ENCODE results near the gene MTHFD1L. TPM values are rescaled to one million over a fixed set of nuclear protein-coding genes. Genes with fewer than 3 reads are reported as not detected.

MTHFD1L gene
- total and polyA plus RNA-seq, 2 of the 8 experiments (the other 6 are each of a cell fraction or from before 2014, with no cell fraction given) = 29.2 to 105 TPM

DNA sequence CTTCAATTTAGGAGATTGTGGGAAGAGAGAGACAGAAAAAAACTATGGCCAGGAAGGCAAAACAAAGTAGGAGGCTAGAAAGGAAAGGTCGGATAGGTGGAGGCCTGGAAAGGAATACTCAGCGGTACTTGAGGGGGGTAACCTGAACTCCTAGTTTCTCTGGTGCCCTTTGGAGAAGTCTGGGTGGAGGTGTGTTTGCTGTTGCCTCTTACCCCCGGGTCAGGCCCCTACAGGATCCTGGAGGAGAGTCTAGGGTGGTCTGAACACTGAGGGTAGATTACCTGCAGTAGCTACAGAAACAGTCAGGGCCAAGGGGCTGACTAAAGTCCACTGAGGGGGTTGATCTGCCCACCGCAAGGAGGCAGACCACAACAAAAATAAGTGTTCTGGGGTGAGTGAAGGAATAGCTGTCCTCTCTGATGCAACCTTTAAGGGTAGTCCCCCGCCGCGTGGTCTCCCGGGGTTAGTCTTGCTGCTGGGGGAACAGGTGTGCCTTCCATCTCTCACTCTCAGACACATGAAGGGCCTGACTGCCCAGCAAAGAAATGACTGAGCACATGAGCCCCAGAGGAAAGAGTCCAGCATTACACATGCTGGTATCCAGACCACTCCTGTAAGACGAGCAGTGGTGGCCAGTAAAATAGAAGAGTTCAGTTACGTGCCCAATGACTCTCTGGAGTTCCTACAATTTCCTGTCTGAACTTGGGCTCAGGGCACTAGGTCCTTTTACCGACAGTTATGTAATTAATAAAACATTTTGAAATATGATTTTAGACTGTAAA is 59.5 kb downstream of the MTHFD1L start:
- no peak overlapping the region for H3K23ac ChIP-seq (ENCODE audit: insufficient read length)
- H3K9ac ChIP-seq (replicated peaks in 1 of 4; ENCODE audit: extremely low read depth in 1 of 4, low read depth in 3 of 4, low read length in 3 of 4) = no peak overlapping the region
- no peak for DNase-seq (ENCODE audit: low read depth in 1 of 2, low spot score in 2 of 2)
- no peak overlapping the region for H2BK20ac ChIP-seq (ENCODE audit: low read length)
- no peak overlapping the region for H2BK120ac ChIP-seq (replicated peaks; ENCODE audit: low read depth, low read length)
- H3K23me2 ChIP-seq (ENCODE audit: low read depth, low read length) = no peaks in the 10 kb centered on the region
- H3K4ac ChIP-seq (replicated peaks; ENCODE audit: insufficient read length, low read depth, low read length) = no peak overlapping the region
- 90% methylated on average over 11 of the region's 11 CpGs; no CpG with 5 or more reads in 1 of the 2 experiments for WGBS, 2 experiments (ENCODE audit: extremely low coverage in 1 of 2, insufficient coverage in 1 of 2, insufficient read length in 1 of 2, insufficient replicate concordance in 2 of 2, low coverage in 1 of 2, low lambda C conversion rate in 2 of 2, missing lambda C conversion rate in 1 of 2)
- H3K56ac ChIP-seq (replicated peaks; ENCODE audit: insufficient read length, low read depth, low read length) = no peak overlapping the region
- POLR2A ChIA-PET (ENCODE audit: partially characterized antibody) = interaction anchor here (1.6 kb wide), 1 partner anchor 11 kb away, joined by 3 read pairs; no protein-coding TSS in a partner anchor
- no peak overlapping the region for H2AFZ ChIP-seq (ENCODE audit: low read length)
- no peak overlapping the region for H4K8ac ChIP-seq (ENCODE audit: extremely low read depth, insufficient read depth, low read length)
- no peak overlapping the region for H3K4me2 ChIP-seq (ENCODE audit: insufficient read depth in 1 of 2, low read depth in 2 of 2, low read length in 2 of 2)
- H3K36me3 ChIP-seq (ENCODE audit: control insufficient read depth in 2 of 4, insufficient read depth in 4 of 4, low read length in 3 of 4) = peaks cover 0 to 45% (median 22%) of the 10 kb centered on the region in 4 experiments
- H3K27ac ChIP-seq (ENCODE audit: low read depth, low read length) = no peak overlapping the region
- no peak overlapping the region for H2BK12ac ChIP-seq (ENCODE audit: low read depth, low read length)
- H3K27me3 ChIP-seq (replicated peaks in 1 of 4; ENCODE audit: control insufficient read depth in 3 of 4, extremely low read depth in 1 of 4, insufficient read depth in 3 of 4, low read length in 3 of 4) = no peaks in the 10 kb centered on the region
- H2AK5ac ChIP-seq (ENCODE audit: low read depth, low read length) = no peak overlapping the region
- no peak overlapping the region for H3K14ac ChIP-seq (ENCODE audit: insufficient read length)
- H2BK5ac ChIP-seq (ENCODE audit: low read depth, low read length) = no peak overlapping the region
- no peaks in the 10 kb centered on the region for H3K79me2 ChIP-seq (ENCODE audit: control insufficient read depth in 1 of 2, insufficient read depth in 2 of 2, low read length in 2 of 2)
- no peak for FAIRE-seq
- CTCF ChIA-PET (ENCODE audit: partially characterized antibody) = interaction anchor here (0.6 to 1.2 kb wide), 3 partner anchors 21 to 559 kb away, joined by 3 to 5 read pairs (median 4); no protein-coding TSS in a partner anchor
- H4K5ac ChIP-seq (ENCODE audit: insufficient read length, low read depth, low read length) = no peak overlapping the region
- no peak overlapping the region for H3K18ac ChIP-seq (ENCODE audit: extremely low read depth, low read length)
- H2BK15ac ChIP-seq (ENCODE audit: low read length) = no peak overlapping the region
- H3K79me1 ChIP-seq (ENCODE audit: low read depth, low read length) = no peaks in the 10 kb centered on the region; the same call in 1 of the 2 replicates
- no peaks in the 10 kb centered on the region for H3K4me1 ChIP-seq (replicated peaks in 1 of 4; ENCODE audit: control insufficient read depth in 3 of 4, insufficient read depth in 4 of 4, low read length in 3 of 4)
- no peaks in the 10 kb centered on the region for H3K9me3 ChIP-seq (ENCODE audit: insufficient read depth in 2 of 2, low read depth in 1 of 2, low read length in 1 of 2)
- H3K4me3 ChIP-seq (ENCODE audit: extremely low read depth in 1 of 4, insufficient read depth in 2 of 4, low read depth in 3 of 4, low read length in 4 of 4) = no peak overlapping the region
- H4K20me1 ChIP-seq (replicated peaks in 1 of 2; ENCODE audit: control insufficient read depth in 1 of 2, insufficient read depth in 2 of 2, low read length in 2 of 2) = peaks cover 0 to 2% of the 10 kb centered on the region in 2 experiments
- H4K91ac ChIP-seq (replicated peaks; ENCODE audit: insufficient read length, low read length) = no peak overlapping the region
- TF ChIP-seq RBBP5 (IDR thresholded peaks at IDR 0.05; ENCODE audit: borderline replicate concordance, low read depth, low read length) = no peak
- TF ChIP-seq, protein P1, sequence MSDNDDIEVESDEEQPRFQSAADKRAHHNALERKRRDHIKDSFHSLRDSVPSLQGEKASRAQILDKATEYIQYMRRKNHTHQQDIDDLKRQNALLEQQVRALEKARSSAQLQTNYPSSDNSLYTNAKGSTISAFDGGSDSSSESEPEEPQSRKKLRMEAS (IDR thresholded peaks at IDR 0.05) = no peak
- no peak for TF ChIP-seq RAD21 (IDR thresholded peaks at IDR 0.05 in 1 of 2, conservative IDR thresholded peaks at IDR 0.05 in 1 of 2; ENCODE audit: low read depth in 2 of 2, low read length in 2 of 2)
- TF ChIP-seq SP4 (IDR thresholded peaks at IDR 0.05; ENCODE audit: low read length) = no peak
- TF ChIP-seq SIRT6 (IDR thresholded peaks at IDR 0.05; ENCODE audit: low read length) = no peak
- no peak for TF ChIP-seq HDAC6 (IDR thresholded peaks at IDR 0.05; ENCODE audit: low read depth, low read length)
- no peak for TF ChIP-seq KDM4A (IDR thresholded peaks at IDR 0.05; ENCODE audit: low read depth, low read length, severe bottlenecking)
- no peak for TF ChIP-seq MAFK (IDR thresholded peaks at IDR 0.05; ENCODE audit: low read depth, low read length)
- TF ChIP-seq CTBP2 (IDR thresholded peaks at IDR 0.05; ENCODE audit: borderline replicate concordance, insufficient read depth, insufficient read length, low read length) = no peak
- no peak for TF ChIP-seq YY1 (IDR thresholded peaks at IDR 0.05; ENCODE audit: low read depth, low read length)
- no peak for TF ChIP-seq SIN3A (conservative IDR thresholded peaks at IDR 0.05 in 1 of 2, IDR thresholded peaks at IDR 0.05 in 1 of 2; ENCODE audit: low read depth in 1 of 2, low read length in 2 of 2)
- no peak for TF ChIP-seq BCL11A (IDR thresholded peaks at IDR 0.05; ENCODE audit: low read depth in 2 of 2, low read length in 2 of 2)

Data from H1 (cell line).